ENCODE measurements around the gene CSPG4. TPM values are rescaled to one million over a fixed set of nuclear protein-coding genes. Genes with fewer than 3 reads are reported as not detected.

The CSPG4 gene
- total RNA-seq, 1 donor from 2014 or later: 0.07 TPM

GRCh38 chr15:75671730-75672602 lies 40.7 kb downstream of the CSPG4 start:
- peaks cover 13% of the 10 kb centered on the region for H3K4me1 Mint-ChIP-seq
- no peak for DNase-seq (ENCODE audit: low spot score)
- TF ChIP-seq EZH2phosphoT487 (IDR thresholded peaks at IDR 0.05) (no peak), CTCF (IDR thresholded peaks at IDR 0.05) (no peak), EZH2 (IDR thresholded peaks at IDR 0.05) (no peak)
- peaks cover 17% of the 10 kb centered on the region for H3K4me1 ChIP-seq
- no peak overlapping the region for H2AFZ ChIP-seq (replicated peaks)
- no peak overlapping the region for H3K27ac Mint-ChIP-seq
- H3K27me3 Mint-ChIP-seq (ENCODE audit: insufficient read depth, low read depth): peaks cover 6% of the 10 kb centered on the region
- no peak overlapping the region for H3K9ac ChIP-seq
- H3K9me3 Mint-ChIP-seq: no peaks in the 10 kb centered on the region
- no peaks in the 10 kb centered on the region for H3K36me3 Mint-ChIP-seq
- H4K20me1 ChIP-seq (ENCODE audit: low read depth): no peaks in the 10 kb centered on the region
- no peaks in the 10 kb centered on the region for H3F3A ChIP-seq (ENCODE audit: low read depth)
- no peaks in the 10 kb centered on the region for H3K27me3 ChIP-seq
- H3K27ac ChIP-seq: no peak overlapping the region
- no peaks in the 10 kb centered on the region for H3K36me3 ChIP-seq
- H3K4me3 Mint-ChIP-seq: no peak overlapping the region
- H3K79me2 ChIP-seq (ENCODE audit: low read depth): no peaks in the 10 kb centered on the region
- H3K4me3 ChIP-seq: no peak overlapping the region
- no peak overlapping the region for H3K4me2 ChIP-seq
- no peaks in the 10 kb centered on the region for H3K9me3 ChIP-seq (ENCODE audit: low read depth)

GRCh38 chr15:75669879-75670212 lies 42.8 kb downstream of the CSPG4 start:
- Histone ChIP-seq H3K4me2 (no peak overlapping the region), H3K27me3 (no peaks in the 10 kb centered on the region), H3K79me2 (ENCODE audit: low read depth) (no peaks in the 10 kb centered on the region), H3K27ac (no peak overlapping the region), H2AFZ (replicated peaks) (no peak overlapping the region), H3K4me3 (no peak overlapping the region), H3F3A (ENCODE audit: low read depth) (no peaks in the 10 kb centered on the region), H3K36me3 (no peaks in the 10 kb centered on the region), H3K9ac (no peak overlapping the region), H3K9me3 (ENCODE audit: low read depth) (no peaks in the 10 kb centered on the region), H3K4me1 (peaks cover 17% of the 10 kb centered on the region), H4K20me1 (ENCODE audit: low read depth) (no peaks in the 10 kb centered on the region)
- TF ChIP-seq EZH2phosphoT487 (IDR thresholded peaks at IDR 0.05) (no peak), CTCF (IDR thresholded peaks at IDR 0.05) (no peak), EZH2 (IDR thresholded peaks at IDR 0.05) (no peak)
- Mint-ChIP-seq H3K4me1 (peaks cover 15% of the 10 kb centered on the region), H3K36me3 (no peaks in the 10 kb centered on the region), H3K27ac (no peak overlapping the region), H3K27me3 (ENCODE audit: insufficient read depth, low read depth) (peaks cover 6% of the 10 kb centered on the region), H3K4me3 (no peak overlapping the region), H3K9me3 (no peaks in the 10 kb centered on the region)
- no peak for DNase-seq (ENCODE audit: low spot score)

GRCh38 chr15:75669191-75669878 lies 43.3 kb downstream of the CSPG4 start:
- DNase-seq (ENCODE audit: low spot score): no peak
- Histone ChIP-seq H3K36me3 (no peaks in the 10 kb centered on the region), H3K9me3 (ENCODE audit: low read depth) (no peaks in the 10 kb centered on the region), H3K4me2 (no peak overlapping the region), H3F3A (ENCODE audit: low read depth) (no peaks in the 10 kb centered on the region), H4K20me1 (ENCODE audit: low read depth) (no peaks in the 10 kb centered on the region), H3K27me3 (no peaks in the 10 kb centered on the region), H3K4me3 (no peak overlapping the region), H3K27ac (no peak overlapping the region), H3K79me2 (ENCODE audit: low read depth) (no peaks in the 10 kb centered on the region), H3K9ac (no peak overlapping the region), H2AFZ (replicated peaks) (no peak overlapping the region), H3K4me1 (peaks cover 17% of the 10 kb centered on the region)
- Mint-ChIP-seq H3K4me3 (no peak overlapping the region), H3K4me1 (peaks cover 11% of the 10 kb centered on the region), H3K9me3 (no peaks in the 10 kb centered on the region), H3K36me3 (no peaks in the 10 kb centered on the region), H3K27ac (peak overlapping the region; percentile 63), H3K27me3 (ENCODE audit: insufficient read depth, low read depth) (peaks cover 8% of the 10 kb centered on the region)
- TF ChIP-seq CTCF (IDR thresholded peaks at IDR 0.05) (no peak), EZH2phosphoT487 (IDR thresholded peaks at IDR 0.05) (no peak), EZH2 (IDR thresholded peaks at IDR 0.05) (no peak)
